ENCODE data around the gene EIF4ENIF1. TPM values are rescaled to one million over a fixed set of nuclear protein-coding genes. Genes with fewer than 3 reads are reported as not detected.
"Not testable (repeated sequence)": the region's sequence is repeated elsewhere in the genome, so short reads cannot be mapped to it uniquely, and the experiment has no call there.

EIF4ENIF1 gene
- total RNA-seq, 4 donors from 2014 or later = 23.8 to 51.4 (median 25.0) TPM

- DNase-seq (ENCODE audit: extremely low spot score) = no peak
- peak overlapping the region; percentile 73 to 89 (median 78) for H3K4me3 ChIP-seq
- peak overlapping the region; percentile 91 to 99 (median 92) for H3K27ac ChIP-seq (replicated peaks in 1 of 4)
- peaks cover 28 to 45% (median 39%) of the 10 kb centered on the region in 4 donors for H3K36me3 ChIP-seq
- no peaks in the 10 kb centered on the region for H3K27me3 ChIP-seq
- TF ChIP-seq POLR2AphosphoS5 (IDR thresholded peaks at IDR 0.05) (no peak), EP300 (IDR thresholded peaks at IDR 0.05) (no peak), CTCF (IDR thresholded peaks at IDR 0.05) (no peak), POLR2A (IDR thresholded peaks at IDR 0.05; ENCODE audit: low read depth) (no peak)
- intact Hi-C loops (cut with DNase I) = no loop called here
- 75% methylated on average over 6 of the region's 6 CpGs for WGBS
- peaks cover 20 to 61% (median 39%) of the 10 kb centered on the region in 4 donors for H3K4me1 ChIP-seq
- H3K9me3 ChIP-seq = no peaks in the 10 kb centered on the region
Observed at GRCh38 chr22:31488346-31488883, 1.2 kb downstream of the EIF4ENIF1 start.

DNA sequence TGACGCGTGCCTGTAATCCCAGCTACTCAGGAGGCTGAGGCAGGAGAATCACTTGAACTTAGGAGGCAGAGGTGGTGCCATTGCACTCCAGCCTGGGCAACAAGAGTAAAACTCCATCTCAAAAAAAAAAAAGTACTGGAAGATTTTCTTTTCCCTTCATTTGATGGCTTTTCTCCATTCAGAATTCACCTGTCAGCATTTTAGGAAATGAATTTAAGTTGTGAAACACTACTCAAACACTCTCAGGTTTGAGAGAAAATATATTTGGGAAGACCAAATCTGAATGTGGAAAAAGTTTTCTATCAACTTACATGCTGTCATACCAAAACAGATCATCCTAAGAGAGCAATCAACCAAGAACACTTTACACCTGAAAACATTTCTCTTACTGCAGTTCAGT, 2.7 kb downstream of the EIF4ENIF1 start:
- 93% methylated on average over 2 of the region's 2 CpGs for WGBS
- intact Hi-C loops (cut with DNase I) = no loop called here
- Histone ChIP-seq H3K4me1 (peaks cover 20 to 61% (median 43%) of the 10 kb centered on the region in 4 donors), H3K9me3 (no peaks in the 10 kb centered on the region), H3K4me3 (no peak overlapping the region), H3K27me3 (no peaks in the 10 kb centered on the region), H3K27ac (replicated peaks in 1 of 4) (no peak overlapping the region), H3K36me3 (peaks cover 28 to 59% (median 46%) of the 10 kb centered on the region in 4 donors)
- no peak for DNase-seq (ENCODE audit: extremely low spot score)
- TF ChIP-seq EP300 (IDR thresholded peaks at IDR 0.05) = no peak
- TF ChIP-seq POLR2AphosphoS5 (IDR thresholded peaks at IDR 0.05) = no peak
- TF ChIP-seq POLR2A (IDR thresholded peaks at IDR 0.05; ENCODE audit: low read depth) = no peak
- no peak for TF ChIP-seq CTCF (IDR thresholded peaks at IDR 0.05)

DNA sequence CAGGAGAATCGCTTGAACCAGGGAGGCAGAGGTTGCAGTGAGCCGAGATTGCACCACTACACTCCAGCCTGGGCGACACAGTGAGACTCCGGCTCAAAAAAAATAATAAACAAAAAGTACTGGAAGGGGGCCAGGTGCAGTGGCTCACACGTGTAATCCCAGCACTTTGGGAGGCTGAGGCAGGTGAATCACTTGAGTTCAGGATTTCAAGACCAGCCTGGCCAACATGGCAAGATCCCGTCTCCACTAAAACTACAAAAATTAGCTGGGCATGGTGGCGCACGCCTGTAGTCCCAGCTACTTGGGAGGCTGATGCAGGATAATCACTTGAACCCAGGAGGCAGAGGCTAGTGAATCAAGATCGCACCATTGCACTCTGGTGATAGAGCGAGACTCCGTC, 3.3 kb downstream of the EIF4ENIF1 start:
- H3K4me3 ChIP-seq; H3K27me3 ChIP-seq; H3K27ac ChIP-seq (replicated peaks in 1 of 4); H3K9me3 ChIP-seq; DNase-seq (ENCODE audit: extremely low spot score); intact Hi-C loops (cut with DNase I): not testable (repeated sequence)
- Histone ChIP-seq H3K4me1 (peaks cover 20 to 55% (median 42%) of the 10 kb centered on the region in 4 donors), H3K36me3 (peaks cover 32 to 64% (median 51%) of the 10 kb centered on the region in 4 donors)
- WGBS = 93% methylated on average over 11 of the region's 11 CpGs

GRCh38 chr22:31482470-31482869, 7.2 kb downstream of the EIF4ENIF1 start:
- H3K4me3 ChIP-seq; H3K27me3 ChIP-seq; intact Hi-C loops (cut with DNase I); H3K27ac ChIP-seq (replicated peaks in 1 of 4); H3K9me3 ChIP-seq; DNase-seq (ENCODE audit: extremely low spot score): not testable (repeated sequence)
- Histone ChIP-seq H3K4me1 (peaks cover 0 to 26% (median 17%) of the 10 kb centered on the region in 4 donors), H3K36me3 (peaks cover 33 to 92% (median 70%) of the 10 kb centered on the region in 4 donors)
- 89% methylated on average over 8 of the region's 8 CpGs for WGBS

- peaks cover 22 to 85% (median 63%) of the 10 kb centered on the region in 4 donors for H3K36me3 ChIP-seq
- intact Hi-C loops (cut with DNase I) = no loop called here
Observed at GRCh38 chr22:31481129-31481528, 8.5 kb downstream of the EIF4ENIF1 start.

More at GRCh38 chr22:31481129-31481528, 8.5 kb downstream of the EIF4ENIF1 start:
- Histone ChIP-seq H3K9me3 (no peaks in the 10 kb centered on the region), H3K4me3 (no peak overlapping the region), H3K27ac (replicated peaks in 1 of 4) (no peak overlapping the region), H3K27me3 (no peaks in the 10 kb centered on the region), H3K4me1 (peaks cover 0 to 22% (median 9%) of the 10 kb centered on the region in 4 donors)
- WGBS = 94% methylated on average over 3 of the region's 3 CpGs
- TF ChIP-seq POLR2A (IDR thresholded peaks at IDR 0.05; ENCODE audit: low read depth) (no peak), POLR2AphosphoS5 (IDR thresholded peaks at IDR 0.05) (no peak), CTCF (IDR thresholded peaks at IDR 0.05) (no peak), EP300 (IDR thresholded peaks at IDR 0.05) (no peak)
- DNase-seq (ENCODE audit: extremely low spot score) = no peak
